Stimulated activated CD4-positive, alpha-beta T cell treated with anti-CD3 and anti-CD28 coated beads, Interleukin-15, amount 100 ng/mL, for 24 hours (primary cell): ENCODE results near the gene CDK5.
A peak's percentile ranks its signal among the peaks of the same experiment; 100 is the strongest.
"Not testable (repeated sequence)": the region's sequence is repeated elsewhere in the genome, so short reads cannot be mapped to it uniquely, and the experiment has no call there.

Source experiments
- DNase-seq: peaks from one replicate; pipeline ENCODE4 v3.0.0-alpha.2; 2020

The CDK5 gene

GRCh38 chr7:151032936-151033863, 24.5 kb downstream of the CDK5 start:
- DNase-seq: no peak

GRCh38 chr7:151031011-151031410, 26.7 kb downstream of the CDK5 start:
- DNase-seq: no peak

GRCh38 chr7:151028948-151029501, 28.7 kb downstream of the CDK5 start:
- no peak for DNase-seq

GRCh38 chr7:151028131-151028947, 29.4 kb downstream of the CDK5 start, which contains the start of gene ABCB8:
Gene ABCB8, plus strand, starts transcription at chr7:151028450. Its CDS starts 66 bp downstream, at chr7:151028516.
- peak; percentile 98 for DNase-seq

- DNase-seq: not testable (repeated sequence)
Measured at GRCh38 chr7:151027728-151028130, 30.0 kb downstream of the CDK5 start.

GRCh38 chr7:151026771-151027727, 30.6 kb downstream of the CDK5 start:
- DNase-seq: not testable (repeated sequence)

GRCh38 chr7:151025924-151026671, 31.6 kb downstream of the CDK5 start:
- DNase-seq: no peak

GRCh38 chr7:151024435-151025056, 33.2 kb downstream of the CDK5 start, which contains the start of gene ATG9B:
Gene ATG9B, minus strand, starts transcription at chr7:151024494. Its CDS starts 71 bp downstream, at chr7:151024423.
- no peak for DNase-seq

GRCh38 chr7:151023232-151023631, 34.5 kb downstream of the CDK5 start:
- no peak for DNase-seq

- DNase-seq: no peak
Measured at GRCh38 chr7:151020231-151020630, 37.5 kb downstream of the CDK5 start.

GRCh38 chr7:151019130-151019447, 38.6 kb downstream of the CDK5 start:
- no peak for DNase-seq

- peak; percentile 59 for DNase-seq
Measured at GRCh38 chr7:151018421-151019129, 39.1 kb downstream of the CDK5 start.

GRCh38 chr7:151017953-151018420, 39.7 kb downstream of the CDK5 start:
- DNase-seq: peak; percentile 89

- no peak for DNase-seq
Measured at GRCh38 chr7:151017370-151017952, 40.2 kb downstream of the CDK5 start.

- DNase-seq: no peak
Measured at GRCh38 chr7:151016942-151017341, 40.8 kb downstream of the CDK5 start.

GRCh38 chr7:151016505-151016904, 41.2 kb downstream of the CDK5 start:
- no peak for DNase-seq

GRCh38 chr7:151015967-151016366, 41.7 kb downstream of the CDK5 start:
- DNase-seq: no peak

GRCh38 chr7:151014950-151015349, 42.7 kb downstream of the CDK5 start:
- peak; percentile 53 for DNase-seq

GRCh38 chr7:151013733-151014497, 43.8 kb downstream of the CDK5 start:
- DNase-seq: peak; percentile 92
